ENCODE data around the gene DYRK1A.

DNA sequence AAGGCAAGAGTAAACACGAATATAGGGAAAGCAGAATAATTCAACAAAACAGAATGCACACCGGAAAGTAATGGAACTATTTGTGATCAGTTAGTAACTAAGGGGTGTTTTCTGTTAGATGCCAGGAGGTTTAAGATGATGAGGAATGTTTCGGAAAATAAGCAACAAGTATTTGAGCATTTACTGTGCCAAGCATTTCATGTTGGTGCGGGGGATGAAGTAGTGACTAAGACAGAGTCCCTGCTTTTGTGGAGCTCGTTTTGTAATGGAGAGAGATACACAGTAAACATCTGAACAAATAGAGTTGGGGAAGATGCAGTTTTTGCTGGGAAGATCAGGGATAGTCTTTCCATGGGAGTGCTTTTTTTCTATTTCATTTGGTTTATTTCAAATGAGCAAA lies 78.7 kb downstream of the DYRK1A start:
- no peak for TF ChIP-seq POLR2A (IDR thresholded peaks at IDR 0.05; ENCODE audit: extremely low read depth, insufficient read length)
- TF ChIP-seq CTCF (IDR thresholded peaks at IDR 0.05; ENCODE audit: low read depth, low read length), result no peak
- no peak for TF ChIP-seq MYC (IDR thresholded peaks at IDR 0.05; ENCODE audit: low read depth, low read length)
- TF ChIP-seq, protein P1, sequence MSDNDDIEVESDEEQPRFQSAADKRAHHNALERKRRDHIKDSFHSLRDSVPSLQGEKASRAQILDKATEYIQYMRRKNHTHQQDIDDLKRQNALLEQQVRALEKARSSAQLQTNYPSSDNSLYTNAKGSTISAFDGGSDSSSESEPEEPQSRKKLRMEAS (IDR thresholded peaks at IDR 0.05; ENCODE audit: low read depth, low read length), result no peak

All from NB4 (cell line).